Measurements from ENCODE around the gene C2CD4D.

Gene C2CD4D

DNA sequence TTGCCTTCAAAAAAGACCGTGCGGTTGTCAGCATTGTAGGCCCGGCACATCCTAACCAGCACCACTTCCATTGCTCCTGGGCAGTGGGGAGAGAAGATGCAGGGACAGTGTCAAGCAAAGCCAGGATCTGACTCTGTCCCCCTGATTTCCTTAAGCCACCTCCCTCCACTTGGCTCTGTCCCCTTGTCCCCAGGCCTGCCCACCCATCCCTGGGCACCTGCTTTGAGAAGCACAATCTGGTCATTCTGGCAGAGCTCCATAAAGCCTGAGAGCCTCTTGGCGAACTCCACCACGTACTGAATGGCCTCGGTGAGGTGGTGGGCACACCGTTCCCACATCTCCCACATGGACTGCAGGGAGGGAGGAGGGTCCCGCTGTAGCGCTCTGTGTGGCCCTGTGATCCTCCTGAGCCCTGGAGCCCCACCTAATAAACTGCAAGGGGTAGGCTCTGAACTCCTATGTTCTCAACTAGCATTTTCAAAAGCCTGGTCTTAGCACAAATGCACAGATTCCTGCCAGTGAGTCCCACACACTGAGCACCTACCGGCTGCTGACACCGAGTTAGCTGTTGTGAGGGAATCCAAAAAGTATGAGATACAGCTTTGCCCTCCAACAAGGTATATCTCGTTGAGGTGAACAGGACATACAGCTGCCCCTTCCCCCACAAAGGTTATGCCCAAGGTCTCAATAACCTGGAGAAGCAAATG lies 26.2 kb downstream of the C2CD4D start:
- no peak for DNase-seq

DNA sequence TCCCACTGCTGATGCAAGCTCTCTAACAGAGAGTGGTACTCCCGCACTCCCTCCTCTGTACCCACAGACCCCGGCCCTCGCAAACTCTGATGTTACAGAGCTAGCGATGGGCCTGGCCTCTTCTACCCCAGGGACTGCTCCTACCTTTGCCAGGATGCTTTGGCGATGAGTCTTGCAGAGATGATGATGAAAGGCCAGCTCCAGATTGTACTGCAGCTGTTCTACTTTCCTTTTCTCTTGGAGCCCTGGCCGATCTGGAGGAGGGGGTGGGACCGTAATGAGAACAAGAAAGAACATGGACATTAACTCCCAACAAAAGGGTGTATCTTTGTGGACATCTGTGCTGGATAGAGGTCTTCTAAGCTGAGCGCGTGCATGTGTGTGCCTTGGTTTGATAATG lies 28.4 kb downstream of the C2CD4D start:
- DNase-seq = no peak

DNA sequence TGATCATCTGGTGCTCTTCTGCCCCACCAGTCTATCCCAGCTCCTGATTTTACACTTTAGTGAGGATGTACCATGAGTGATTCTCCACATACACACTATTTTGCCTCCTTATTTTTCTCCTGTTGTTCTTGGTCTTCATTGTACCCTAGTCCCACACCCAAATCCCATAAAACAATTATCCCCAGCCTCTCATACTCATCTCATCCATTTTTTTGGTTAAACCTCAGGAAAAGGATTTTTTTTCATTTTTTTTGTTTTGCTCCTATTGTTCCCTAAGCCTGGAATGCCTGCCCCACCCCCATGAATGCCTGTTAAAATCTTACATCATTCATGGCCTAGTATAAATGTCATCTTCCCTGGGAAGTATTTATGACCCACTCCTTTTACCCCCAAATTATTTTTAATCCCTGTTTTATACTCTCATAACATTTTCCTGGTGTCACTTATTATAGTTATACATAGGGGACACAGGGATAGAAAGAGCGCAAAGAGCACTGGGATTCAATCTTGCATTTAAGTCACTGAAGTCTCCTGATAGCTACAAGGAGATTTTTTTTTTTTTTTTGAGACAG lies 29.5 kb downstream of the C2CD4D start:
- no peak for DNase-seq

DNA sequence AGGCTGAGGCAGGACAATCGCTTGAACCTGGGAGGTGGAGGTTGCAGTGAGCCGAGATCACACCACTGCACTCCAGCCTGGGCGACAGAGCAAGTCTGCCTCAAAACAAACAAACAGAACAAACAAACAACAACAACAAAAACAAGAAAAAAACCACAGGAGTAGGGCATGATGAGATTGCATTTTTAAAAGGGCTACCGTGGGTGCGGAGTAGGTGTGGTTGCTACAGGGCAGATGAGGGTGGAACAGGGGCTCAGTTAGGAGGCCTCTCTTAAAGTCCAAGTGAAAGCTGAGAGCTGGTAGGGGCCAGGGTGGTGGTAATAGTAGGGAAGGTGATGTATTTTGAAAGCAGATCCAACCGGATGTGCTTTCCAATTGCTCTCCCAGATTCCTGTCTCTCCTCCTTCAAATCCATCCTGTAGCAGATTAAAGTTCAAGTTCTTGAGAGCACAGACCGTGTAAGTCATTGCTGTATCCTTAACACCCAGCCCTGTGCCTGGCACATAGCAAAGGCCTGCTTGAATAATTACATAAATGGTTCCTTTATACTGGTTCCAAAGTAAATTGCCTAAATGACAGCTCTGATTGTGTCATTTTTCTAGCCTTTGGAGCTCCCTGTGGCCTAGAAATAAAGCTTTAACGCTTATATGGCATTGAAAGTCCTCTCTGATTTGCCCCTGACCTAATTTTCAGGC lies 30.2 kb downstream of the C2CD4D start:
- DNase-seq = no peak

DNA sequence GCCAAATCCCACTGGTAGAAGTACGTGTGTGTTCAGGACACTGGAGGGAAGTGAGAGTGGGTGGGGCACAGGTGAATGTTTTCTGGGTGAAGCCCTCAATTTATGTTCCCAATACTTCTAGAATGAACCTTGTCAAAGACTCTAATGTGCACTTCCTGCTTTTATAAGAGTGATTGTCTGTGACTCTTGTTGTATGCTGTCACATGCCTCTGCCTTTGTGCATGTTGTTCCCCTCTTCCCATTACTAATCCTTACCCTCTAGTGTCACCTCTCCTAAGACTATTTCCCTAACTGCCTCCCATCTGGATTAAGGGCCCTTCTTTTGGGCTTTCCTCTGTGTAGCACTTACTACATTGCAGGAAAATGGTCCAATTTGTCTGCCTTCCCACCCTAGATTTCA lies 31.9 kb downstream of the C2CD4D start:
- DNase-seq = peak; percentile 25 to 54 (median 41)

DNA sequence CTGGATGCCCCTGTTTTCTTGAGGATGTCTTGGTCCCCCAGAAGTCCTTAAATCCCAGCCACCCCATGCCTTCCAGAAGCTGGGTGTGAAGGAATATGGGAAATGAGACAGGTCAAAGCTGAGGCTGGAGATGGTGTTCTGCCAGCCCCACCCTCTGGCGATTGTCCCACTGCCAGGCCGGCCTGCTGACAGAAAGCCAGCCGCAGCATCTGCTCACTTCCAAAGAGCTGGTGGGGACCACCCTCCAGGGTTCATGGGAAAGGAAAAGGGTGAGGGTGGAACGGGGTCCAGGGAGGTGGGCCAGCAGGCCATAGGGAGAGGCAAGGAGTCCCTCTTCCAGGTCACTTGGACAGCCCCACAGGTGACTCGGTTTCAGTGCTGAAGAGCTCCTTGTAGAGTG lies 32.5 kb downstream of the C2CD4D start:
- DNase-seq = no peak

DNA sequence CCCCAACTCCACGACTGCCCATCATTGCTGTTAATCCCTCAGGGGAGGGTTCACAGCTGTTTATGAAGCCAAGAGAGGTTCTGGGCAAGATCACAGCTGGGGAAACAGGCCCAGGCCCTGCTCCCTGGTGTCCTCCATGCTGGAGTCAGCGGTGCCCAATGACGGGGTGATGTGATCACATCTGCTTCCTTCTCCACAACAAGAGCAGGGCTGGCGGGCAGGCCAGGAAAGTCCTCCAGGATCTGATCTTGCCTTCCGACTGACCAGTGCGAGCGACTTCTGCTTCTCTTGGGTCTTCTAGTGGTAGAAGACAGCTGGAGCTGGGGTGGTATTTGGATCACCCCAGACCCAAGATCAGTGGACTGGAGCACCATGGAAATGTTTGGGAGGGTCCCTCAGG lies 33.5 kb downstream of the C2CD4D start:
- DNase-seq = no peak

DNA sequence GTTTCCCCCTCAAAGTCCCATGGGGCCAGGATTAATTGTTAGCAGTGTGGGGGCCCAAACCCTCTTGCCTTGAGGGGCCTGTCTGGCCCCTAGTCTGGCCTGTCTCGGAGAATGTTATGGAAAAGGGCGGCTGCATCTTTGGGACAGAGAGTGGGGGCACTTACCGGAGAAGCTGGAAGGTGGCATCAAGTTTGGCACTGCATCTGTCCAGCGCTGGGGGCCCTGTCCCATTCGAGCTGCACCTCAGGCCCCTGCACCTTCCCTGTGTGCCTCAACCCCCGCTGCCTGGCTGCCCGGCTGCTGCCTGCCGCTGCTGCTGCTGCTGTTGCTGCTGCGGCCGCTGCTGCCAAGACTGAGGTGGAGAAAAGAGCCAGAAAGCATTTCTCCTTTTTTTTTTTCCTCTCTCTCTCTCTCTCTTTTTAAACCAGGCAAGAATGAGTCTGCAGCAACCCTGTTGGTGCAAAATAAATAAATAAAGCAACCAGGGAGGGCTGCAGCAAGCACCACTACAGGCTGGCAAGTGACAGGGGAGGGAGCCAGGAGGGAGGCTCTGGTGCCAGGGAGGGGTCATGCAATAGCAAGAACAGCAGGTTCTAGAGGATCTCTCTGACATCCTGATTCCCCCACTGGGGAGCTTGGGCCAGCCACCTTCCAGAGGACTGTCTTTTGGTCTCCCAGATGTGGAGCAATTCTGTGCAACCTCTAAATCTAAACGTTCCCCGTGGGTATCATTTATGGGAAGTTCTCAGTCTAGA lies 34.4 kb downstream of the C2CD4D start, which contains the start of gene LINGO4:
Gene LINGO4, minus strand, starts transcription at position 354 of the 755 bp plus-strand sequence. CDS start 2,715 bp downstream, outside the sequence.
- DNase-seq = no peak

DNA sequence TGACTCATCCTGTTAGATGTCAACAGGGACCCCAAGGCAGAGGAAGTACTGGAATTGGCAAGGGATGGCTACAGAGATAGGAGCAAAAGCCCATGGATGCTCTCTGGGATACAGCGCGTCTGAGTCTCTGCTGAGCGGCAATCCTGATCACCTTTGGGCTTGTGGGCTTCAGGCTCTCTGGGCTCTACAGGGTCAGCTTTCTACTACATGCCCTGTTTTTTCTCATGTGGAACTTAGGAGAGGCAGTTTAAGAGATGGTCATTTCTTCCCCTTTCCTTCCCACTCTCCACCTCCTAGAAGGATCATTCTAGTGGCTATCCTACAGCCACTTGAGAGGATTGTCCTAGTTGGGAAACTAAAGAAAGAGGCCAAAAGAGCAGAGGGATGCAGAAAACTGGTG lies 35.7 kb downstream of the C2CD4D start:
- DNase-seq = no peak

DNA sequence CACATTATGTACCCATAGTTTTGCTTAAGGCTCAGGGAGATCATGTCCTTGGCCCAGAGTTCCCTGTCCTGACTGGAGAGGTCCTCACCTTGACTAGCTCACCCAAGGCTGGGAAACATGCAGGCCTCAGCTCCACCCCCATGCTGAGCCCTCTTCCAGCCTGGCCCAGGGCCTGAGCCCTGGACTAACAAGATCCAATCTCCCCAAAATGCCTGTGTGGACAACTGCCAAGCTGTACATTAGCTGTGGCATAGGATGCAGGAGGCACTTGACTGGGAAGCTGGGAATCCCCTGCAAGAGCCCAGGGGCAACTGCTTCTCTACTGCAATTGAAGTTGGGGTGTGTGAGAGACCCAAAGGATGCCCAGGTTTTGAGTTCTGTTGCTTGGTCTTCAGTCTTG lies 36.5 kb downstream of the C2CD4D start:
- no peak for DNase-seq

DNA sequence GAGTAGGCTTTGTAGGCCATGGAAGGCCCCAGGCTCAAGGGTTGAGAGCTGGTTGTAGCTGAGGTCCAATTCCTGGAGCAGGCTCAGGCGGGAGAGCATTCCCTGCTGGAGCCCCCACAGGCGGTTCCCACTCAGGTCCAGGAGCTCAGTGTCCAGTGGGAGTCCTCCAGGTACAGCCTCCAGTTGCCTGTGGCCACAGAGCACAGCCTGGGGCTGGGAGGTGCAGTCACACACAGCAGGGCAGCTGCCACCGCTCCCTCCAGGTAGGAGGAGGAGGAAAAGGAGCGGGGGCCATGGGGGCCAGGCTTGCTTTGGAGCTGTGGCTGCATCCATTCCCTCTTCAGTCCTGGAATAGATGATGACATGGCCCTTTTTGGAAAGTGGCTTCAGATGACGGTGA lies 37.2 kb downstream of the C2CD4D start:
- no peak for DNase-seq

DNA sequence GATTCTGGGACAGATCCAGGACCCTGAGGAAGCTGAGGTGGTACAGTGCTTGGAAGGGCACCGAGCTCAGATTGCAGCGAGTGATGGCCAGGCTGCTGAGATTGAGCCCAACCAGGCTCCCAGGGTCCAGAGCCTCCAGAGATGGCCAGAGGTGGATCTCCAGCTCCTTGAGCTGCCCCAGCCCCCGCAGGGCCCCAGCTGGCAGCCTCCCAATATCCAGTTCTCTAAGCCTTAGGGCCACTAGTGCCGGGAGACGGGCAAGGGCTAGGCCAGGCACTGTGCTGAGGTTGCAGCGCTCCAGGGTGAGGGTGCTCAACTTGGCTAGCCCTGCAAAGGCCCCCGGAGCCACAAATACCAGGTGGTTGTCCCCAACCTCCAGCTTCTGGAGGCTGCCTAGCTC lies 37.8 kb downstream of the C2CD4D start:
- DNase-seq = no peak

DNA sequence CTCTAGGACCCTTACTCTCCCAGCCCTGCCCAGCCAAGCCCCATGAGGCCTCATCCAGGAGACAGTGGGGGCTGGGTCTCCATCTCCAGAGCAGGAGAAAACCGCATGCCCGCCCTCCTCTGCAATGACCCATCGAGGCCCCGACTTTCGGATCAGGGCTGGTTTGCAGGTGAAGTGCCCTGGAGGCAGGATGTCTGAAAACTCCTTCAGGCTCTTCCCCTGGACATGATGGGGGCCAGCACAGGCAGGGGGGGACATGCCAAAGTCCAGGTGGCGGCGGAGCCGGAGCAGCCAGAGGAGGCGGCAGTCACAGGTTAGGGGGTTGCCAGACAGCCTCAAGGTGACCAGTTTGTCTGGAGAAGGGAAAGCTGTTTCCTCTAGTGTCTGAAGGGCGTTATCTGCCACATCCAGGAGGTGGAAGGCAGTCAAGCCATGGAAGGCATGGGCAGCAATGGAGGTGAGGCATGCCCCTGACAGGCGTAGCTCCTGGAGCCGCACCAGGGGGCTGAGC lies 38.3 kb downstream of the C2CD4D start:
- no peak for DNase-seq

DNA sequence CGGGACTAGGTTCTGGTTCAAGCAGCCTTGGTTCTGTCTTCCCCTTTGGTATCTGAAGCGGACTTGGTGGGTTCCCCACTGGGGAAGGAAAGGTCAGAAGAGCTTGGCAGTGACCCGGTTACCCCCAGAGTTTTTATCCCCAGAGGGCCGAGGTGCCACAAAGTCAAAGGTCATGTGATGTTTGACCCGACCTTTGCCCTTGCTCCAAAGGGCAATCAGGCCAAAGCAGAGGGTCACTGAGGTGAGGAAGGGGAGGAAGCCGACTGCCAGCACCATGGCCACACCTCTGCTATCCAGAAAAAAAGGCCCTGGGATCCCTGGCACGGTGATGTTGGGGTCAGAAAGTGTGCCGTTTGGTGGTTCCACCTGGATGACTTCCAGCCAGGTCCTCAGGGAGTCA lies 38.8 kb downstream of the C2CD4D start:
- no peak for DNase-seq

DNA sequence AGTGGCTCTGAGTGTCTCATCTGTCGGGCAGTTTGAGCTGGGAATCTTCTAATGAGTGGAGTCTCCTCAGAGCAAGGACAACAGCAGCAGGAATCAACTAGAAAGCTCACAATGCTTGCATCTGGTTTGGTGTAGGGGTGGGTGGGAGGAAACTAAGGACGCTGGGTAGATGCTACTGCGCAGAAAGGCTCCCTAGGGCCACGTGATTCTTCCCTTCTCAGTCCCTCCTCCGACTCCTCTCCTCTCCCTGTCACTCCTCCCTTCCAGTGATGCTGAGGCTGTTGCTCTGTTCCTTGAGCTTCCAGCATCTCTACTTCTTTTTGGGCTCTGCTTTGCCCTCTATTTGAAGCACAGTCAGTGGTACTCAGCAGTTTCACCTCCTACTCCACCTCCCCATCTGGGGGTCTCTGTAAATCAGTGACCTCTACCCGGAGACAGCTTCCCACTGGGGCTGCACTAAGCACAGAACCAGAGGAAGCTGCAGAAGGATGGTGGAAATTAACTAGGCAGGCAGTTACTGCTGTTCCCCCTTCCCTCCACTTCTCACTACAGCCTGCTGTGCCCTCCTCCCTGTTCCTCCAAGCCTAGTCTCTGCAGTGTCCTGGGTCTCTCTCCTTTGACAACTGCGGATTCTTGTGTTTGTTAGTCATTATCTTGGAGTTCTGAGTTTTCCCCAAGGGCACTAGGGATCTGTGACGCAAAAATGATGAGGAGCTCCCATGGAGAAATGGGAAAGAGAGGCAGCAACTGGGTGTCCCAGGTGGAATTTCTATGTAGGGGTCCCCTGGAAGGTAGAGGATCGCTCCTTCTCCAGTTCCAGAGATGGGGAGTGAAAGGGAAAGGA lies 40.2 kb downstream of the C2CD4D start:
- DNase-seq = no peak

DNA sequence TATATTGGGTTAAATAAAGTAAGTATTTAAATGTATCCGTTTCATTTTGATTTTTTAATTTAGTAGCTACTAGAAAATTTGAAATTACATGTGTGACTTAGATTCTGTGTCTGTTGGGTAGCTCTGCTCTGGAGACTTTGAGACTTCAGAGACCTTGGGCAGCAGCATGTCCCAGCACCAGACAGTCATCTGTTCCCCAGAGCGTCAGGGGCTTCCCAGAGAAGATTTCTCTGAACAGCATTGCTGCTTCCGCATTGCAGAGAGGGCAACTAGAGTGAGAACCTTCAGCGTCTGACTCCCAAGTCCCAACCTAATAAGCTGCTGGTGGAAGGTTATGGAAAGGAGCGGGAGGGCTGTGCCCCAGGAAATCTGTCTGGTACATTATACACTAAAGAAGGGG lies 41.0 kb downstream of the C2CD4D start:
- DNase-seq = no peak

DNA sequence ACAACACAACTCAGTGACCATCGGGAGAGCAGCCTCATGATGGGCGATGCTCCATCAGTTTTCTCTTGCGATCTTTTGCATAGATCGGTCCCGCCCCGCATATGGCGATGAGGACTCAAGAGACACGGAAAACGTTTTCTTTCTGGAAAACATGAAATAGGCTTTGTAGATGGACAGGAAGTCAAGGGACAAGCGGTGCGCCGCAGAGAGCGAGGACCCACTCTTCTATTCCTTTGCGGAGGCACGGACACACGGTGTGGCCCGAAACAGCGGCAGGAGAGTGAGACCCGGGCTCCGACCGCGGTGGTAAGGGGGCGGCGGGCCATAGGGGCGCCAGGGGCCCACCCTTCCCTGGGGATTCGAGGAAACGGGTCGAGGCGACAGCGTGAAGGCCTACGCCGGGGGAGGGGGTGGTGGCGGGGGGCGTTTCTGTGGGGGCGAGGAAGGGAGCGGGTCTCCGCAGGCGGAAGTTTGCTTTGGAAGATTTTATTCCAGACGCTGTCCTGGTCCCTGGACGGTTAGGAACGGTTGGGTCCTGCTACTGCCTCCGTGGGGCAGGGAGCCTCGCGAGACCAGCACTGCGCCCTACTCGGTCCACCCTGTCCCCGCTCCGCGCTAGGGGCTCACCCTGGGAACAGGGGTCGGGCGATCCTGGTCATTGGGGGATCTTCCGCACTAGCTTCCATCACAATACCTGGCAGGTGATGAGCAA lies 48.5 kb downstream of the C2CD4D start:
- DNase-seq = peak; percentile 9 to 62 (median 44)

DNA sequence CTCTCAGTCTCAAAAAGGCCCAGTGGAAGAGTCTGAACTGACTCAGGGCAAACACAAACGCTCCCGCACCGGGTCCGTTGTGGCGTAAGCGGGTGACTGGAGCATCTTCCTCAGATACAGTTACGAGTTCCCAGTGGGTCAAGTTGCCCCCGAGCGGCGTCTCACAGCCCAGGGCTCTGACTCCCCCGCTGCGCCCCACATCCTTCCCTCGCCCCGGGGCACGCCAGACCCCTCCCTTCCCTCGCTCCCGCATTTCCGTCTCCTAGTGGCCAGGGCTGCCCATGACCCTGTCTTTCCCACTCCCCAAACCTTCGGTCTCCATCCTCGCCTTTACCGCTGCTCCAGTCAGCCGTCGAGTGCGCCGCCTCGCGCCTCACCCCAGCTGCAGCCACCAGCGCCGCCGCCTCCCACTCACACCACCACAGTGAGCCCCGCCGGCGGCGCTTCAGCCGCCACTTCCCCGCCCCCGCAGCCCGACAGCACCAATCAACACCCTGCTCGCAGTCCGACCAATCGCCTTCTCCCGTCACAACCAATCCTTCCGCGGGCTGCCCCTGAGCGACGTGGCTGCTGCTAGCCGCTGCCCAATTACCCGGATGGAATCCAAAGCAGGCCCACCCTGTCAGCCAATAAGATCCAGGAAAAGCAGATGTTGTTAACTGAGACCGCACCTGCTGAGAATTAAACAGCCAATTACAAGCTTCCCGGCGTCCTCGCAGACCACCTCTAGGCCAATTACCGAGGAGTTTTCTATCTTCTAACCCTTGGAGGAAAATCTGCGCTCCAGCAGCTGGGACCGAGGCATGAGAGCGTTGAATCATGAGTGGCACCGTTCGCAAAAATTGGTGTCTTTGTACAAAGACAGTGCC lies 49.3 kb downstream of the C2CD4D start, which contains the start of gene TDRKH:
Gene TDRKH, minus strand, starts transcription at position 430 of the 869 bp plus-strand sequence. CDS start 7,478 bp downstream, outside the sequence.
- DNase-seq = peak; percentile 98 to 99 (median 99)

Data from suppressor macrophage (primary cell).